ENCODE data around the gene UBE3B.

DNA sequence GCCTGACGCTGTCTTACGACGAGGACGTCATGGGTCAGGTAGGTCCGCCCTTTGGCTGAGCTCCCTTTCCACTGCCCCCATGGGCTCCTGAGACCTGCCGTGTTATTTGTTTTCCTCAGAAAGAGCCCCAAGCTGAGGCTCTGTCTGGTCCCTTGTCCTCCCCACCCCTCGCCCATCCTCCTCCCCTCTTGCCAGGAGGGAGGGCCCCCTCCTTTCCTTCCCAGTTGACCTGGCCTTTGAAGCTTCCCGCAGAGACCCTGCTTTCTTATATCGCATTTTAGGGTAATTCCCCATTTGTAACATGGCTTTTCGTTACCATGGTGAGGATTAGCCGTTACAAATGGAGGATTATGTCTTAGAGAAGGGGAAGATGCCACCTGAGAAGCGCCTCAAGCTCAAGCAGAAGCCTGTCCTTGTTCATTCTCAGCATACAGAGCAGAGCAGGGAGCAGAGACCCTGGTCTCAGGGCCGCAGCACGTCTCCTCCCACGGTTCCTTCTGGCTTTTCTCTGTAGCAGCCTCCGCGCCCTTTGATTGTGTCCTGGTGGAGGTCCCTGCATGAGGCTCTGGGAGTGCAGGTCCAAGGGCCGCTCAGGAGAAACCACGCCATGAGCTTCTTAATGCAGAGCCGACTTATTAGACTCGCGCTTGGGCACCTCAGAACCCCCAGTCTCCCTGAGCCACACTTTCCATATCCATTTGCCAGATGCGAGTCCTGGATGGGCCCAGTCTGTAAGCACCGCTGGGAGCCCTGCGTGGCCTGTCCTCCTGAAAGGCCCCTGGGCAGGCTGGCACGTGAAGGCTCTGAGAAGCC lies 47.2 kb downstream of the UBE3B start:
- TF ChIP-seq, protein P1, sequence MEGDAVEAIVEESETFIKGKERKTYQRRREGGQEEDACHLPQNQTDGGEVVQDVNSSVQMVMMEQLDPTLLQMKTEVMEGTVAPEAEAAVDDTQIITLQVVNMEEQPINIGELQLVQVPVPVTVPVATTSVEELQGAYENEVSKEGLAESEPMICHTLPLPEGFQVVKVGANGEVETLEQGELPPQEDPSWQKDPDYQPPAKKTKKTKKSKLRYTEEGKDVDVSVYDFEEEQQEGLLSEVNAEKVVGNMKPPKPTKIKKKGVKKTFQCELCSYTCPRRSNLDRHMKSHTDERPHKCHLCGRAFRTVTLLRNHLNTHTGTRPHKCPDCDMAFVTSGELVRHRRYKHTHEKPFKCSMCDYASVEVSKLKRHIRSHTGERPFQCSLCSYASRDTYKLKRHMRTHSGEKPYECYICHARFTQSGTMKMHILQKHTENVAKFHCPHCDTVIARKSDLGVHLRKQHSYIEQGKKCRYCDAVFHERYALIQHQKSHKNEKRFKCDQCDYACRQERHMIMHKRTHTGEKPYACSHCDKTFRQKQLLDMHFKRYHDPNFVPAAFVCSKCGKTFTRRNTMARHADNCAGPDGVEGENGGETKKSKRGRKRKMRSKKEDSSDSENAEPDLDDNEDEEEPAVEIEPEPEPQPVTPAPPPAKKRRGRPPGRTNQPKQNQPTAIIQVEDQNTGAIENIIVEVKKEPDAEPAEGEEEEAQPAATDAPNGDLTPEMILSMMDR (conservative IDR thresholded peaks at IDR 0.05; ENCODE audit: low read depth, low read length), result no peak
- TF ChIP-seq EZH2 (IDR thresholded peaks at IDR 0.05; ENCODE audit: low read length, unreplicated experiment) (no peak), EZH2phosphoT487 (IDR thresholded peaks at IDR 0.05; ENCODE audit: borderline replicate concordance, low read length) (no peak)

All from PC-3 (cell line).